HG03025 (cell line): Measurements from ENCODE around the gene CCDC183.
"Not testable (repeated sequence)": the region's sequence is repeated elsewhere in the genome, so short reads cannot be mapped to it uniquely, and the experiment has no call there.

ENCODE experiments used
- ATAC-seq: cut with Tn5 transposase; IDR thresholded peaks from one replicate; pipeline ENCODE4 v1.9.1; 2021; ENCODE audit warnings: mild to moderate bottlenecking, moderate library complexity; ENCODE audit not compliant: unreplicated experiment, low FRiP score

Gene CCDC183

GRCh38 chr9:136799079-136799853, 3.1 kb downstream of the CCDC183 start:
- no peak for ATAC-seq

GRCh38 chr9:136799854-136800657, 3.9 kb downstream of the CCDC183 start:
- no peak for ATAC-seq

- no peak for ATAC-seq
Observed at GRCh38 chr9:136802321-136802720, 6.2 kb downstream of the CCDC183 start.

GRCh38 chr9:136803009-136803550, 6.9 kb downstream of the CCDC183 start:
- not testable (repeated sequence) for ATAC-seq

- no peak for ATAC-seq
Observed at GRCh38 chr9:136803551-136804508, 7.7 kb downstream of the CCDC183 start.

- ATAC-seq = no peak
Observed at GRCh38 chr9:136804509-136805206, 8.5 kb downstream of the CCDC183 start.

GRCh38 chr9:136805207-136805740, 9.1 kb downstream of the CCDC183 start:
- ATAC-seq = no peak

- ATAC-seq = no peak
Observed at GRCh38 chr9:136806067-136806466, 9.9 kb downstream of the CCDC183 start.

- no peak for ATAC-seq
Observed at GRCh38 chr9:136806631-136807201, 10.6 kb downstream of the CCDC183 start.

- peak; percentile 70 for ATAC-seq
Observed at GRCh38 chr9:136807281-136808074, 11.3 kb downstream of the CCDC183 start, which contains the start of gene RABL6. TSS of gene RABL6 (plus strand) at chr9:136807948. CDS start at chr9:136808197, 249 bp downstream.

- ATAC-seq = peak; percentile 31
Observed at GRCh38 chr9:136808075-136808805, 12.1 kb downstream of the CCDC183 start.

- ATAC-seq = no peak
Observed at GRCh38 chr9:136808806-136809158, 12.6 kb downstream of the CCDC183 start.

- ATAC-seq = no peak
Observed at GRCh38 chr9:136814725-136815421, 18.7 kb downstream of the CCDC183 start.

- no peak for ATAC-seq
Observed at GRCh38 chr9:136815422-136815782, 19.3 kb downstream of the CCDC183 start.

- no peak for ATAC-seq
Observed at GRCh38 chr9:136820971-136821825, 25.1 kb downstream of the CCDC183 start.
